SK-N-MC (cell line): ENCODE measurements around the gene HYAL1.

Source experiments
- EZH2 ChIP-seq: fragments of 200-600 bp; sonication (generic); IDR thresholded peaks from one replicate; pipeline ENCODE4 v1.6.1; 2017; ENCODE audit warnings: antibody characterized with exemption
- POLR2AphosphoS5 ChIP-seq: IDR thresholded peaks from 2 replicates; pipeline ENCODE4 v1.6.1; 2012; ENCODE audit warnings: mild to moderate bottlenecking, low read depth, low read length, borderline replicate concordance

DNA sequence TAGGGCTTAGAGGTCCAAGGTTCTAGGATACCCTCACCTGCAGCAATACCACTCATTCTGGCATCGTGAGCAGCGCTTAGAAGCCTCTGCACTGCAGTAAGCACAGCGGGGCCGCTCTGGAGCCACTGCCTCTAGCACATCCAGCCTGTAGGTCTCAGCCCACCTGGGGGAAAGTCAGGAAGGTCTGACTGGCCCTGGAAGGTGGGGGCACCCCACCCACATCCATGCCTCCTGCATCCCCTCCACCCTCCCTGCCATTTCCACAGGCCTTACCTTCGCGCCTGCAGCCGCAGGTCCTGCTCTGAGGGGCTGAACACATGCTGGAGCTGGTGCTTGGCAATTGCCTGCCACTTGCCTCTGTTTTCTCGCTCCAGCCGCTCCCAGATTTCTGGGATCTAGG, 38.2 kb upstream of the HYAL1 start:
- TF ChIP-seq POLR2AphosphoS5 (no peak), EZH2 (no peak)
